HCT116 (cell line): ENCODE results near the gene OCA2.

Source experiments
- CTCF ChIP-seq, 3 experiments: fragments of 200-600 bp in 1 of 3; sonication (generic) in 1 of 3; IDR thresholded peaks in 2 of 3; conservative IDR thresholded peaks in 1 of 3; 2 replicates each; pipeline ENCODE4 v1.5.1; 2012 to 2017; ENCODE audit warnings: low read depth in 2 of 3, low read length in 2 of 3, antibody characterized with exemption in 1 of 3, borderline replicate concordance in 1 of 3, control low read depth in 1 of 3, mild to moderate bottlenecking in 1 of 3, mixed read lengths in 1 of 3, mixed run types in 1 of 3, moderate library complexity in 1 of 3; ENCODE audit not compliant: insufficient read depth in 1 of 3
- ELF1 ChIP-seq: IDR thresholded peaks from 2 replicates; pipeline ENCODE4 v1.6.1; 2012; ENCODE audit warnings: low read depth, borderline replicate concordance
- EZH2 ChIP-seq: fragments of 200-600 bp; sonication (generic); IDR thresholded peaks from 2 replicates; pipeline ENCODE4 v1.6.1; 2017; ENCODE audit warnings: antibody characterized with exemption, mixed run types
- EZH2phosphoT487 ChIP-seq: fragments of 200-600 bp; IDR thresholded peaks from 2 replicates; pipeline ENCODE4 v1.6.1; 2018; ENCODE audit warnings: antibody characterized with exemption, borderline replicate concordance
- JUND ChIP-seq: IDR thresholded peaks from 2 replicates; pipeline ENCODE4 v1.6.1; 2012
- POLR2A ChIP-seq: IDR thresholded peaks from 2 replicates; pipeline ENCODE4 v1.7.0; 2011; ENCODE audit warnings: borderline replicate concordance; ENCODE audit not compliant: insufficient read depth, insufficient read length; ENCODE audit errors: extremely low read depth
- POLR2AphosphoS5 ChIP-seq: IDR thresholded peaks from 2 replicates; pipeline ENCODE4 v1.6.1; 2011; ENCODE audit warnings: mild to moderate bottlenecking, low read depth, low read length, moderate library complexity
- REST ChIP-seq: IDR thresholded peaks from 2 replicates; pipeline ENCODE4 v1.6.1; 2012; ENCODE audit warnings: low read depth
- SP1 ChIP-seq: IDR thresholded peaks from 2 replicates; pipeline ENCODE4 v1.6.1; 2012; ENCODE audit warnings: low read depth
- TCF7L2 ChIP-seq: IDR thresholded peaks from 2 replicates; pipeline ENCODE4 v1.7.0; 2011; ENCODE audit warnings: borderline replicate concordance, inconsistent platforms; ENCODE audit not compliant: insufficient read depth, insufficient read length; ENCODE audit errors: extremely low read depth
- YY1 ChIP-seq: IDR thresholded peaks from 2 replicates; pipeline ENCODE4 v1.6.1; 2011; ENCODE audit warnings: low read length, low read depth, moderate library complexity, mild to moderate bottlenecking; ENCODE audit not compliant: insufficient replicate concordance; ENCODE audit errors: extremely low read depth
- ZBTB33 ChIP-seq: IDR thresholded peaks from 2 replicates; pipeline ENCODE4 v1.6.1; 2011; ENCODE audit warnings: mild to moderate bottlenecking, low read length, moderate library complexity; ENCODE audit not compliant: insufficient replicate concordance; ENCODE audit errors: extremely low read depth
- ZNF274 ChIP-seq: fragments of 200-500 bp; sonication (Bioruptor generic); IDR thresholded peaks from 2 replicates; pipeline ENCODE4 v1.6.1; 2014; ENCODE audit warnings: mild to moderate bottlenecking, low read depth, low read length, inconsistent platforms
- TF ChIP-seq, protein P1 (sequence below): IDR thresholded peaks from 2 replicates; pipeline ENCODE4 v1.6.1; 2012

- TF ChIP-seq CTCF (IDR thresholded peaks at IDR 0.05 in 2 of 3, conservative IDR thresholded peaks at IDR 0.05 in 1 of 3; ENCODE audit: borderline replicate concordance in 1 of 3, insufficient read depth in 1 of 3, low read depth in 2 of 3, low read length in 2 of 3) (no peak), ELF1 (no peak), SP1 (no peak), ZNF274 (no peak), EZH2 (no peak), POLR2A (no peak), REST (no peak), YY1 (no peak), TCF7L2 (no peak), POLR2AphosphoS5 (no peak), ZBTB33 (no peak), EZH2phosphoT487 (no peak), JUND (no peak)
- TF ChIP-seq, protein P1, sequence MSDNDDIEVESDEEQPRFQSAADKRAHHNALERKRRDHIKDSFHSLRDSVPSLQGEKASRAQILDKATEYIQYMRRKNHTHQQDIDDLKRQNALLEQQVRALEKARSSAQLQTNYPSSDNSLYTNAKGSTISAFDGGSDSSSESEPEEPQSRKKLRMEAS, result no peak
Measured at GRCh38 chr15:27757052-27757451, 342.1 kb downstream of the OCA2 start.
